H54 (cell line): ENCODE measurements around the gene CLASP1.
"Not testable (repeated sequence)": the region's sequence is repeated elsewhere in the genome, so short reads cannot be mapped to it uniquely, and the experiment has no call there.

Experiments used
- DNase-seq: peaks from one replicate; pipeline ENCODE4 v3.0.0; 2011; ENCODE audit warnings: low spot score, mixed read lengths; ENCODE audit not compliant: insufficient read length
- FAIRE-seq: peaks from 3 replicates; lab custom pipeline; 2011; peaks lifted over from hg19 to GRCh38; lab: Jason Lieb, UNC
- POLR2A ChIP-seq: IDR thresholded peaks from 2 replicates; pipeline ENCODE4 v1.6.1; 2011; ENCODE audit warnings: low read depth, mild to moderate bottlenecking, low read length

Gene CLASP1

GRCh38 chr2:121670181-121670580 lies 20.9 kb upstream of the CLASP1 start:
- no peak for FAIRE-seq
- no peak for TF ChIP-seq POLR2A

GRCh38 chr2:121667618-121668017 lies 18.4 kb upstream of the CLASP1 start:
- DNase-seq (no peak), FAIRE-seq (no peak)
- TF ChIP-seq POLR2A: no peak

More at GRCh38 chr2:121670181-121670580, 20.9 kb upstream of the CLASP1 start:
- no peak for DNase-seq

- FAIRE-seq (no peak), DNase-seq (no peak)
- no peak for TF ChIP-seq POLR2A
Measured at GRCh38 chr2:121666042-121666441, 16.8 kb upstream of the CLASP1 start.

GRCh38 chr2:121665504-121665903 lies 16.2 kb upstream of the CLASP1 start:
- TF ChIP-seq POLR2A: no peak
- DNase-seq: no peak
- FAIRE-seq: no peak

- no peak for FAIRE-seq
- TF ChIP-seq POLR2A: no peak
Measured at GRCh38 chr2:121664713-121665112, 15.5 kb upstream of the CLASP1 start.

GRCh38 chr2:121664086-121664485 lies 14.8 kb upstream of the CLASP1 start:
- FAIRE-seq (no peak), DNase-seq (no peak)
- TF ChIP-seq POLR2A: no peak

More at GRCh38 chr2:121664713-121665112, 15.5 kb upstream of the CLASP1 start:
- no peak for DNase-seq

- FAIRE-seq (no peak), DNase-seq (no peak)
- TF ChIP-seq POLR2A: no peak
Measured at GRCh38 chr2:121663434-121663833, 14.2 kb upstream of the CLASP1 start.

GRCh38 chr2:121662656-121663055 lies 13.4 kb upstream of the CLASP1 start:
- FAIRE-seq: no peak
- DNase-seq: no peak
- TF ChIP-seq POLR2A: no peak

- no peak for TF ChIP-seq POLR2A
- DNase-seq: no peak
Measured at GRCh38 chr2:121659933-121660332, 10.7 kb upstream of the CLASP1 start.

GRCh38 chr2:121658393-121658792 lies 9.1 kb upstream of the CLASP1 start:
- not testable (repeated sequence) for FAIRE-seq, DNase-seq

More at GRCh38 chr2:121659933-121660332, 10.7 kb upstream of the CLASP1 start:
- no peak for FAIRE-seq

- DNase-seq: no peak
- no peak for FAIRE-seq
- no peak for TF ChIP-seq POLR2A
Measured at GRCh38 chr2:121653035-121653434, 3.8 kb upstream of the CLASP1 start.

GRCh38 chr2:121650315-121650930 lies 1.2 kb upstream of the CLASP1 start:
- DNase-seq (no peak), FAIRE-seq (no peak)

GRCh38 chr2:121649596-121650314 lies 493 bp upstream of the CLASP1 start:
- peak; percentile 52 for FAIRE-seq
- TF ChIP-seq POLR2A: peak; percentile 32; the same call in 1 of the 2 replicates
- DNase-seq: peak; percentile 46

More at GRCh38 chr2:121650315-121650930, 1.2 kb upstream of the CLASP1 start:
- no peak for TF ChIP-seq POLR2A

GRCh38 chr2:121648206-121649148 lies 785 bp downstream of the CLASP1 start:
- TF ChIP-seq POLR2A: no peak
- DNase-seq (no peak), FAIRE-seq (no peak)

GRCh38 chr2:121647396-121647795 lies 1.9 kb downstream of the CLASP1 start:
- no peak for DNase-seq
- no peak for FAIRE-seq
- TF ChIP-seq POLR2A: no peak
